SH-SY5Y (cell line): ENCODE measurements around the gene SNAP29.

Source experiments
- GATA2 ChIP-seq: IDR thresholded peaks from 2 replicates; pipeline ENCODE4 v1.6.1; 2011; ENCODE audit warnings: mild to moderate bottlenecking, low read depth, low read length
- GATA3 ChIP-seq: IDR thresholded peaks from 2 replicates; pipeline ENCODE4 v1.6.1; 2011; ENCODE audit warnings: low read depth, mild to moderate bottlenecking, low read length, moderate library complexity

SNAP29 gene

GRCh38 chr22:20829491-20830134 lies 29.2 kb upstream of the SNAP29 start:
- TF ChIP-seq GATA3, result no peak
- no peak for TF ChIP-seq GATA2

- TF ChIP-seq GATA2 (no peak), GATA3 (no peak)
Measured at GRCh38 chr22:20833225-20833665, 25.6 kb upstream of the SNAP29 start.

DNA sequence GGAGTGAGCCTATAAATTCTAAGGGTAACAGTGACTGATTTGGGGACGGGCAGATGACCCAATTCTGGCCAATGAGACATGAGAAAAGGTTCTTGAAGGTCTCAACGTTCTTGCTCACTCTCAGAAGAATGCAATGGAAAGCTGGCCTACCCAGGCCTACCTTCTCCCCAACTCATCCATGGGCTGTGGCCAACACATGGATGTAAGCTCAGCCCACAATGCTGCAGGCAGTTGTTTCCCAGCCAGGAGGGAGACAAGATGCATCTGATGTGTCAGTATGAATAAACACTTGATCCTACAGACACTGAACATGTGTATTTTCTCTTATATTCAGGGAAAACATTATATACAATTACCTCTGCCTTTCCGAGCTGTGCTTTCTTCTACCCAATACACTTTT lies 24.6 kb upstream of the SNAP29 start:
- TF ChIP-seq GATA2 (no peak), GATA3 (no peak)

DNA sequence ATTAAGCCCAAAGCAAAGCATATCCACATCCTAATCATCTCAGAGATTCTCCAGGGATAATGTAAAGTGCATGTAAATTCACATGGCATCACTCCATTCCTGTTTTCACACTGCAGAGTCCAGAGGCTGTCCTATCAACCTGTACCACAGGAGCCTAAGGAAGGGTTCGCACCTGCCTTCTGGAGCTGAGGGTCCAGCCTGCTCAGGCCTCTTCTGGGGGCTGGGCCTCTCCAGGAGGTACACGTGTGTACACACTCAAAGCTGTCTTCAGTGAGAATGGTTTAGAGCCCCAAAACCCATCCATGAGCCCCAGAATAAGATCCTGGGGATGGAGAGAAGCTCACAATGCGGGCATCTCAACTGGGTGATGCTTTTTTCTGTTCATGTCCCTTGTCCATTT lies 24.1 kb upstream of the SNAP29 start:
- TF ChIP-seq GATA3 (no peak), GATA2 (no peak)

DNA sequence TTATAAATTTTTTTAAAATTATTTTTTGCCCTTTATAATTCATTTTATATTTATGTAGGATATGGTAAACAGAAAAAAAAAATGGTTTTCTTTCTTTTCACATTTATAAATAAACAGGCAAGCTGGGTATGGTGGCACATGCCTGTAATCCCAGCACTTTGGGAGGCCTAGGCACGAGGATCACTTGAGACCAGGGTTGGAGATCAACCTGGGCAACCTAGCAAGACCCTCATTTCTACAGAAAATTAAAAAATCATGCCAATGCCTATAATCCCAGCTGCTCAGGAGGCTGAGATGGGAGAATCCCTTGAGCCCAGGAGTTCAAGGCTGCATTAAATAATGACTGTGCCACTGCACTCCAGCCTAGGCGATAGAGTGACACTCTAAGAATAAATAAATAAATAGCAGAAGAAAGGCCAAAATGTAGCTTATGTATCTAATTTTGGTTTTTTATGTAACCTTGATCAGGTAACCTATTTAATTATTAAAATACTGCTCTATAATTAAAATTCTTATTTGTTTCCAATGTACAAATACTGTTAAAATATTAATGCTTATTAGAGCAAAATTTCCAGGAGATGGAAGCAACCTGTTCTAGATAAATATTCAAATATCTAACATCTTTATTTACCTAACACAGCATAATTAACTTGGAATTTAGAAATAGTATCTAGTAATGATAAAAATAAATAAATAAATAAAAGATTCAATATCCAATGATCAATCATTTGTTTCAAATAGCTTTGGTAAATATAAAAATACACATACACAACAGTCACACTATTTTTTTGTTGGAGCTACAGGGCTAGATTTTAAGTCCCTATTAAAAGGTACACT lies 21.6 kb upstream of the SNAP29 start:
- TF ChIP-seq GATA3 (no peak), GATA2 (no peak)

GRCh38 chr22:20839837-20840645 lies 18.8 kb upstream of the SNAP29 start:
- TF ChIP-seq GATA3, result no peak

DNA sequence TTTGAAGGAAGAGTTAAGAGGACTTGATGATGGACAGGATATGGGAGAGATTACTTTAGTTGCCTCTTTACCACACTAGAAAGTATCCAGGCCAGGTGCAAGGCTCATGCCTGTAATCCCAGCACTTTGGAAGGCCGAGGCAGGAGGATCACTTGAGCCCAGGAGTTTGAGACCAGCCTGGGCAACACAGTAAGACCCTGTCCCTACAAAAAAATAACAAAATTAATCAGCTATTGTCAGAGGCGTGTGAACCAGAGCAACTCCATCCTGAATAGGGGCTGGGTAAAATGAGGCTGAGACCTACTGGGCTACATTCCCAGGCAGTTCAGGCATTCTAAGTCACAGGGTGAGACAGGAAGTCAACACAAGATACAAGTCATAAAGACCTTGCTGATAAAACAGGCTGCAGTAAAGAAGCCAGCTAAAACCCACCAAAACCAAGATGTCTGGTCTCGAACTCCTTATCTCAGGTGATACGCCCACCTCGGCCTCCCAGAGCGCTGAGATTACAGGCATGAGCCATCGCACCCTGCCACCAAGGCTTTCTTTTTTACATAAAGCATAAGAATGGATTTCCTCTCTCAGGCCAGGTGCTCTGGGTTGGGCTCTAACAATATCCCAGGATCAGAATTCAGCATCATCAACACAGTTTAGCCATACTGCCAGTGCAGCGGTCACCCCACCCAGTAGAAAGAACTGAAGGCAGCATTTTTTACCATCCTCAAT lies 18.0 kb upstream of the SNAP29 start:
- TF ChIP-seq GATA2, result no peak
- TF ChIP-seq GATA3, result no peak

DNA sequence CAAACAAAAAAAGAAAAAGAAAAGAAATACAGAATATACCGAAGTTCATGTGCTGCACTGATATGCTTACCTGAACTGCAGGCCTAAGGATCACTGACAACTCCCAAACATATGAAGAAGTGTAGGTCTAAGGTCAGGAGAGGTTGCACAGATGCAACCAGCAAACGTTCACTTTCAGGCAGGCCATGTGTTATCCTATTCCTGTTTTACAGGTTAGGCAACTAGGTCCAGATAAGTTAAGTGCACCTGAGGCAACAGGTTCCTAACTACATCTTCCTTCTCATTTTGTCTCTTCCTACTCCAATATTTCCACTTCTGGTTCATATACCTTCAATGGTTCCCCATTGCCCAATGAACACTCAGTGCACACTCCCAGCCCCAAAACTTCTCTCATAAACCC lies 15.3 kb upstream of the SNAP29 start:
- no peak for TF ChIP-seq GATA2
- TF ChIP-seq GATA3, result no peak

DNA sequence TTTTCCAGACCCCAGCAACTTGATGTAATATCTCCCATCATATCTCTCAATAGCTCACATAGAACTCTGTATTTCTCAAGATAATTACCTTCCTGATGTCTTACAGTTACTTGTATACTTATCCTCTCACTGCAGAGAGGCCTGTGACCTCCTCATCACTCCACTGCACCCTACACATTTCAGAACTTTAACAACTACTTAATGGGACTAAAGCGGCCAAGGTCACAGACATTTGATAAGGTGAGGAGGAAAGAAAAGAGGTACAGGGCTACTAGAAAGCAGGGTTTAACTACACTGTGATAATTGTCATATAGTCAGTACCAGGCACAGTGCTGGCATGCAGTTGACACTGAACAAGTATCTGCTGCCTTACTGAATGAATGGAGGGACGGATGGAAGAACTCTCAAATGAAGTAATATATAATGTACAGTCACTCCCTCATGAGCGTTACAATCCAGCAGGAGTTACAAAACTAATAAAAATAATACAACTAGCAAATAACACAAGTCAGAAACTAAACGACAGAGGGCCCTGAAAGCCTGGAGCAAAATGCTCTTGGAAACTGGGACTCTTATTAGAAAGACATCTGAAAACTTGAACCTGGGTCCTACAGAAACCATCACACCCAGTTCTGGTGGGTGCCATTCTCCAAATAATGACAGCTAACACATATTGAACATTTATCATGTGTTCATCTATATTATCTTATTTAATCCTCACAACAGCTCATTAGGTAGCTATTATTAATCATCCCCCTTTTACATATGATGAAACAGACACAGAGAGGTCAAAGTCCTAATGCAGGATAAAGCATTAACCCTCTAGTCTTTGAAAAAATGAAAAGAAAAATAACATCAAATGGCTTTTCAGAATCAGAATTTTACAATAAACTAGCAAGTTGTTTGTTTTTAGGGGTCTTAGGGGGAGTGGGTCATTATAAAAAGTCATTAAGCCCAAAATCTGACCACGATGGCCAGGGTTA lies 14.5 kb upstream of the SNAP29 start:
- no peak for TF ChIP-seq GATA2
- no peak for TF ChIP-seq GATA3

DNA sequence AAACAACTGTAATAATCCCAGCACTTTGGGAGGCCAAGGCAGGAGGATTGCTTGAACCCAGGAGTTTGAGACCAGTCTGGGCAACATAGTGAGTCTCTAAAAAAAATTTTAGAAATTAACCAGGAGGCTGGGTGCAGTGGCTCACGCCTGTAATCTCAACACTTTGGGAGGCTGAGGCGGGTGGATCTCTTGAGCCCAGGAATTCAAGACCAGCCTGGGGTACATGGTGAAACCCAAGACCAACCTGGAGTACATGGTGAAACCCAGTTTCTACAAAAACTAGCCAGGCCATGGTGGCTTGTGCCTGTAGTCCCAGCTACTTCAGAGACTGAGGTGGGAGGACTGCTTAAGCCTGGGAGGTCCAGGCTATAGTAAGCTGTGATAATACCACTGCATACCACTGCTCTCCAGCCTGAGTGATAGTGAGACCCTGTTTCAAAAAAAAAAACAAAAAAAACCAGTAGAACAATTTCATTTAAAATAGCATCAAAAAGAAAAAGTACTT lies 11.4 kb upstream of the SNAP29 start:
- TF ChIP-seq GATA3 (no peak), GATA2 (no peak)

DNA sequence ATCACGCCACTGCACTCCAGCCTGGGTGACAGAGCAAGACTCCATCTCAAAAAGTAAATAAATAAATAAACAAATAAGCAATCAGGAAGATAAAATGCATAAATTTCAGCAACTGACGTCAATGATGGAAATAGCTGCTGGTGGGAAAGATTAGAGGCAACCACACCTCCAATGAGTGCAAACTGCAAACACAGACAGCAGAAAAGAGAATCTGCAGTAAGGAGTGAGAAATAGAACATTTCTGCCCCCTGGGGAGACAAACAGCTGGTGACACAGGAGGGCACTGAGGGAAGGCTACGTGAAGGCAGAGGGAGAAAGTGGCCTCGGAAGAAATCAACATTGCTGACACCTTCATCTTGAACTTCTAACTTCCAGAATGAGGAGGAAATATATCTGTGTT lies 6.7 kb upstream of the SNAP29 start:
- no peak for TF ChIP-seq GATA2
- no peak for TF ChIP-seq GATA3

DNA sequence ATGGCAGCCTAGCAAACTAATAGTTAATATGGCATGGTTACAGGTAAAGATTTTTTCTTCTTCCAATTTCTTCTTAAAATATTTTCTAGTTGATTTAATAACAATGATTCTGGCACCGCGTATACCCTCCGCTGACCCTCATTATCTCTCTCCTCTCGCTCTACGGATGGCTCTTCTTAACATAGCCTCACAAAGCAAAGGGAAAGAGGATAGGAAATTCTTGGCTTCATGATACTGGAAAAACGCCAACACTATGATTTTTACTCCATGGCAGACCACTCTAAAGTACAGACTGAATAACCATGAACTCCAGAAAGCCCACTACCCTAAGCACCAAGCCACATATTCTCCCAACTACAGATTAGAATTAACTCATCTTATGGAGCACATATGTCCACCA lies 6.3 kb upstream of the SNAP29 start:
- TF ChIP-seq GATA3 (no peak), GATA2 (no peak)

DNA sequence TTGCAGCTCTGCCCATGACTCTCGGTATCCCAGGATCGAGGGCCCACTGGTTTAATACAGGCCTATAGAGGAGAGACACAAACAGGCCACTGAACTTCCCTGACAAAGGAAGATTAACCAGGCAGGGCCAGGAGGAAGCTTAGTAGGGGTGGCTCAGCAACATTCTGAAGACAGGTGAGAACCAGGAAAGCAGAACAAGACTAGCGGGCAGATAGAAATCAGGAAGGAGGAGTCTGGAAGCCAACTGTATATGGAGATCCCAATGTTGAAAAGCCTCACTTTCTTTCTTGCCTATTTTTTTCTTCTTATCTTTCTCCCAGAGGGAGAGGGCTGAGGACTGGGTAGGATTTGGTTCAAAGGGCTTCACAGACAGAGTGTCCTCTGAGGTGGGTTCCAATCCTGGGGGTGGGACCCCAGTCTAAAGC lies 5.6 kb upstream of the SNAP29 start:
- TF ChIP-seq GATA3, result no peak
- no peak for TF ChIP-seq GATA2

DNA sequence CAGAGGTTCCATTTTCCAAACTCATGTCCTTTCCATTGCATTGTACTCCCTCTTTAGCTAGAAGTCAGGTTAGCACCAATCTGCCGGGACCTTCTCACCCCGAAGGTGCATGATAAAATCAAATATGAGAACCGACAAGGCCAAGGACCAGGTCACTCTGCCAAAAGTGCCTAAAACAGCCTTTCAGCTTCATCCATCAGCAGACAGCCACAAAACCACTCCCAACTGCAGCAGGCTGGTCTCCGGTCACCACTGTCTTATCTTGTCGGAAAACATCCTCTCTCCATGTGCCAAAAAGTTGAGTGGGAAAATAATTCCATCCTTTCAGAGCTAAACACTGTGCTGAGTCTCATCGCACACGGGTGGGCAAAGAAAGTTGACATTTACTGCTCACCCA lies 1.6 kb upstream of the SNAP29 start:
- no peak for TF ChIP-seq GATA3
- no peak for TF ChIP-seq GATA2
